Keratinocyte (primary cell): ENCODE measurements around the gene MRPL41. TPM values are rescaled to one million over a fixed set of nuclear protein-coding genes. Genes with fewer than 3 reads are reported as not detected.
"Not testable (repeated sequence)": the region's sequence is repeated elsewhere in the genome, so short reads cannot be mapped to it uniquely, and the experiment has no call there.

Source experiments
- DNase-seq: peaks from one replicate; pipeline ENCODE4 v3.0.0-alpha.2; 2011; ENCODE audit warnings: low read depth, missing footprints, low spot score
- FAIRE-seq: peaks from 2 replicates; lab custom pipeline; 2011; peaks lifted over from hg19 to GRCh38; lab: Jason Lieb, UNC
- H2AFZ ChIP-seq: 2 replicates; pipeline ENCODE4 v1.6.0; 2012; ENCODE audit warnings: low read length, control low read depth, inconsistent platforms; ENCODE audit not compliant: control insufficient read depth
- H3K27ac ChIP-seq: 2 replicates; pipeline ENCODE4 v1.5.1; 2011; ENCODE audit warnings: low read length; ENCODE audit not compliant: control insufficient read depth, insufficient read depth
- H3K27me3 ChIP-seq: 3 replicates; pipeline ENCODE4 v1.6.0; 2011; ENCODE audit warnings: low read length; ENCODE audit not compliant: control insufficient read depth, insufficient read depth; ENCODE audit errors: extremely low read depth
- H3K36me3 ChIP-seq, 2 experiments: 2 replicates in 1 of 2; 3 replicates in 1 of 2; pipeline ENCODE4 v1.5.1; 2011; ENCODE audit warnings: low read length in 2 of 2, mild to moderate bottlenecking in 1 of 2; ENCODE audit not compliant: control insufficient read depth in 2 of 2, insufficient read depth in 2 of 2; ENCODE audit errors: extremely low read depth in 1 of 2
- H3K4me1 ChIP-seq: 3 replicates; pipeline ENCODE4 v1.5.1; 2011; ENCODE audit warnings: low read length; ENCODE audit not compliant: control insufficient read depth, insufficient read depth; ENCODE audit errors: extremely low read depth
- H3K4me2 ChIP-seq: 3 replicates; pipeline ENCODE4 v1.6.0; 2011; ENCODE audit warnings: low read depth, low read length; ENCODE audit not compliant: control insufficient read depth, insufficient read depth; ENCODE audit errors: extremely low read depth
- H3K4me3 ChIP-seq, 3 experiments: fragments of 200-600 bp in 1 of 3; sonication (generic) in 1 of 3; 2 replicates in 2 of 3; 3 replicates in 1 of 3; pipeline ENCODE4 v1.5.1; 2011 to 2016; ENCODE audit warnings: low read length in 3 of 3, mild to moderate bottlenecking in 3 of 3, control low read depth in 2 of 3, inconsistent platforms in 1 of 3, low read depth in 1 of 3, mixed read lengths in 1 of 3, mixed run types in 1 of 3, moderate library complexity in 1 of 3; ENCODE audit not compliant: control insufficient read depth in 2 of 3, insufficient read depth in 2 of 3; ENCODE audit errors: extremely low read depth in 1 of 3
- H3K79me2 ChIP-seq: 2 replicates; pipeline ENCODE4 v1.6.0; 2012; ENCODE audit warnings: low read length; ENCODE audit not compliant: control insufficient read depth, insufficient read depth
- H3K9ac ChIP-seq: 3 replicates; pipeline ENCODE4 v1.6.0; 2011; ENCODE audit warnings: low read length; ENCODE audit not compliant: control insufficient read depth, insufficient read depth; ENCODE audit errors: extremely low read depth
- H3K9me1 ChIP-seq: 3 replicates; pipeline ENCODE4 v1.6.0; 2011; ENCODE audit warnings: low read length; ENCODE audit not compliant: control insufficient read depth, insufficient read depth; ENCODE audit errors: extremely low read depth
- H3K9me3 ChIP-seq: 2 replicates; pipeline ENCODE4 v1.5.1; 2012; ENCODE audit warnings: low read depth, low read length; ENCODE audit not compliant: control insufficient read depth
- H4K20me1 ChIP-seq: 3 replicates; pipeline ENCODE4 v1.6.0; 2011; ENCODE audit warnings: low read length; ENCODE audit not compliant: control insufficient read depth, insufficient read depth; ENCODE audit errors: extremely low read depth
- EZH2 ChIP-seq: IDR thresholded peaks from one replicate; pipeline ENCODE4 v1.6.1; 2012; ENCODE audit warnings: inconsistent platforms, mild to moderate bottlenecking, low read length, moderate library complexity
- dilution Hi-C: fragments of 300-500 bp; cut with MboI; formaldehyde crosslinking; loops from one replicate; pipeline ENCODE4 v1.7.0; 2020; ENCODE audit warnings: low sequenced_read_pairs; ENCODE audit not compliant: extremely low pct_ligation_motif_present
- polyA plus RNA-seq, 5 experiments: library from polyadenylated mRNA; depleted of rRNA in 3 of 5; stranded (reverse) in 3 of 5; stranded (forward) in 1 of 5; unstranded in 1 of 5; fragments of >200 nt; gene quantifications; 1 replicate in 1 of 5; 2 replicates in 3 of 5; 3 replicates in 1 of 5; pipeline versions ENCODE4 v1.2.1 to v1.2.3, GENCODE V29; 2011 to 2012; ENCODE audit warnings: missing spikeins in 2 of 5, low read depth in 1 of 5, low replicate concordance in 1 of 5
- TF ChIP-seq, protein P1 (sequence below), 3 experiments: IDR thresholded peaks in 1 of 3; conservative IDR thresholded peaks in 1 of 3; optimal IDR thresholded peaks in 1 of 3; 2 replicates in 2 of 3; 3 replicates in 1 of 3; pipeline versions ENCODE3 to v1.5.1; 2011; ENCODE audit warnings: low read length in 3 of 3, mild to moderate bottlenecking in 3 of 3, moderate library complexity in 2 of 3, control low read depth in 1 of 3, inconsistent platforms in 1 of 3; ENCODE audit not compliant: insufficient read depth in 2 of 3; ENCODE audit errors: extremely low read depth in 1 of 3

The MRPL41 gene
- polyA plus RNA-seq, 1 donor (not counting 4 experiments of a cell fraction or from before 2014, with no cell fraction given) = 18.1 TPM

DNA sequence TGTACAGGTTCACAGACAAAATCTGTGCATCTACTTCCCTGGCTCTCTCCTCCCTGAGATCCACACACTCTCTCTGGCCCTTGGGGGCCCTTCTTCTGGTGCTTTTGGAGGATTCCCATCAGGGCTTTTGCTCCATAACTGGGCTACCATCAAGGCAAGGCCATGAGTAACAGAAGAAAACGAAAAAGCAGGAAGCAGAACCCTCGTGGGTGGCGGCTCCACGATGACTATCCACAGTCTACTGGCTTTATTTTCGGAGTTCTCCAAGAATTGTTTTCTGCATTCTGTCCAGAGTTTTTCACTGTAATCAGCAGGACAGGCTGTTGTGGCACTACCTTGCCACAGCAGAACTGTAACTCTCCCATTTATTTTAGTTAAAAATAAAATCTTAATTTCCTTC, 21.3 kb upstream of the MRPL41 start:
- no peaks in the 10 kb centered on the region for H3K36me3 ChIP-seq
- no peak overlapping the region for H3K9ac ChIP-seq
- H3K79me2 ChIP-seq = no peaks in the 10 kb centered on the region
- no peak overlapping the region for H3K4me2 ChIP-seq
- H3K4me1 ChIP-seq = no peaks in the 10 kb centered on the region
- H3K9me3 ChIP-seq = no peaks in the 10 kb centered on the region
- H4K20me1 ChIP-seq = no peaks in the 10 kb centered on the region
- H3K27me3 ChIP-seq = no peaks in the 10 kb centered on the region
- H2AFZ ChIP-seq = no peak overlapping the region
- dilution Hi-C loops = no loop called here
- TF ChIP-seq, protein P1, sequence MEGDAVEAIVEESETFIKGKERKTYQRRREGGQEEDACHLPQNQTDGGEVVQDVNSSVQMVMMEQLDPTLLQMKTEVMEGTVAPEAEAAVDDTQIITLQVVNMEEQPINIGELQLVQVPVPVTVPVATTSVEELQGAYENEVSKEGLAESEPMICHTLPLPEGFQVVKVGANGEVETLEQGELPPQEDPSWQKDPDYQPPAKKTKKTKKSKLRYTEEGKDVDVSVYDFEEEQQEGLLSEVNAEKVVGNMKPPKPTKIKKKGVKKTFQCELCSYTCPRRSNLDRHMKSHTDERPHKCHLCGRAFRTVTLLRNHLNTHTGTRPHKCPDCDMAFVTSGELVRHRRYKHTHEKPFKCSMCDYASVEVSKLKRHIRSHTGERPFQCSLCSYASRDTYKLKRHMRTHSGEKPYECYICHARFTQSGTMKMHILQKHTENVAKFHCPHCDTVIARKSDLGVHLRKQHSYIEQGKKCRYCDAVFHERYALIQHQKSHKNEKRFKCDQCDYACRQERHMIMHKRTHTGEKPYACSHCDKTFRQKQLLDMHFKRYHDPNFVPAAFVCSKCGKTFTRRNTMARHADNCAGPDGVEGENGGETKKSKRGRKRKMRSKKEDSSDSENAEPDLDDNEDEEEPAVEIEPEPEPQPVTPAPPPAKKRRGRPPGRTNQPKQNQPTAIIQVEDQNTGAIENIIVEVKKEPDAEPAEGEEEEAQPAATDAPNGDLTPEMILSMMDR (optimal IDR thresholded peaks at IDR 0.05 in 1 of 3, IDR thresholded peaks at IDR 0.05 in 1 of 3, conservative IDR thresholded peaks at IDR 0.05 in 1 of 3; ENCODE audit: extremely low read depth in 1 of 3, insufficient read depth in 2 of 3, low read length in 3 of 3) = no peak
- TF ChIP-seq EZH2 = no peak
- FAIRE-seq = no peak
- no peaks in the 10 kb centered on the region for H3K9me1 ChIP-seq
- H3K27ac ChIP-seq = no peak overlapping the region
- no peak for DNase-seq
- H3K4me3 ChIP-seq = no peak overlapping the region

DNA sequence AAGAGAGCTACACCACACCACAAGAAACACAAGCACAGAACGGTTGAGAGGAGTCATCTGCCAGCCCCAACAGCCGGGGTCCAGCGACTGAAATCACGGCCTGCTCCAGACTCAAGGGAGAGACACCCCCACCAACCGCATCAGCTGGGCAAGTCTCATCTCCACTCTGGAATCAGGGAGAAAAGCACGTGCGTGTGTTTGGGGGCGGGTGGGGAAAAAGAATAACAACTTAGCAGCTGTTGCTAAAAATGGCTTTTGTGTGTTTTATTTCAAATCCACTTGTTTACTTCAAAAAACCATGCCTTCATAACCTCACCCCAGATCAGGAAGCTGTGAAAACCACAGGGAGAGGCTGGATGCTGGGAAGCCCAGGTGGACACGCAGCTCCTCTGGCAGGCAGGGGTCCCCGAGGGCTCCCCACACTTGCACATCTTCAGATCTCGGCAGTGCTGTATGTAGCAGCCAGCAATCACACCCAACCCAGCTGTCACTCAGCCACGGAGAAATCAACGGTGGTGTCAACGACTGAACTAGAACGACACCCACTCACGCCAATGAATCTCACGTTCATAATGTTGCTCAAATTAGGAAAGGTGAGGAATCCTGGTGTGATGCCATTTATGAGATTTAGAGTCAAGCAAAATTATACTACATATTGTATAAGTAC, 20.4 kb upstream of the MRPL41 start:
- H3K9me1 ChIP-seq = no peaks in the 10 kb centered on the region
- H3K4me2 ChIP-seq = no peak overlapping the region
- dilution Hi-C loops = no loop called here
- no peak overlapping the region for H3K27ac ChIP-seq
- H3K36me3 ChIP-seq = no peaks in the 10 kb centered on the region
- no peaks in the 10 kb centered on the region for H3K79me2 ChIP-seq
- H3K4me3 ChIP-seq = no peak overlapping the region
- no peak overlapping the region for H3K9ac ChIP-seq
- TF ChIP-seq, protein P1 (optimal IDR thresholded peaks at IDR 0.05 in 1 of 3, IDR thresholded peaks at IDR 0.05 in 1 of 3, conservative IDR thresholded peaks at IDR 0.05 in 1 of 3; ENCODE audit: extremely low read depth in 1 of 3, insufficient read depth in 2 of 3, low read length in 3 of 3) = no peak
- no peak for TF ChIP-seq EZH2
- H3K27me3 ChIP-seq = no peaks in the 10 kb centered on the region
- no peak for DNase-seq
- H4K20me1 ChIP-seq = no peaks in the 10 kb centered on the region
- H3K4me1 ChIP-seq = no peaks in the 10 kb centered on the region
- no peak overlapping the region for H2AFZ ChIP-seq
- FAIRE-seq = no peak
- no peaks in the 10 kb centered on the region for H3K9me3 ChIP-seq

DNA sequence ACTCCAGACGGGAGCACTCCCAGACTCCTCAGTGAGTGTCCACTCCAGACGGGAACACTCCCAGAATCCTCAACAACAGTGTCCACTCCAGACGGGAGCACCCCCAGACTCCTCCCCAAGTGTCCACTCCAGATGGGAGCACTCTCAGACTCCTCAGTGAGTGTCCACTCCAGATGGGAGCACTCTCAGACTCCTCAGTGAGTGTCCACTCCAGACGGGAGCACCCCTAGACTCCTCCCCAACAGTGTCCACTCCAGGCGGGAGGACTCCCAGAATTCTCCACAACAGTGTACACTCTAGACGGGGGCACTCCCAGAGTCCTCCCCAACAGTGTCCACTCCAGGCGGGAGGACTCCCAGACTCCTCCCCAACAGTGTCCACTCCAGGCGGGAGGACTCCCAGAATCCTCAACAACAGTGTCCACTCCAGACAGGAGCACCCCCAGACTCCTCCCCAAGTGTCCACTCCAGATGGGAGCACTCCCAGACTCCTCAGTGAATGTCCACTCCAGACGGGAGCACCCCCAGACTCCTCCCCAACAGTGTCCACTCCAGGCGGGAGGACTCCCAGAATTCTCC, 18.7 kb upstream of the MRPL41 start:
- H3K4me3 ChIP-seq, H3K9ac ChIP-seq, H3K9me3 ChIP-seq, H4K20me1 ChIP-seq, FAIRE-seq, H3K4me2 ChIP-seq, H3K9me1 ChIP-seq, H3K27ac ChIP-seq, H2AFZ ChIP-seq, H3K27me3 ChIP-seq, H3K4me1 ChIP-seq, H3K36me3 ChIP-seq, DNase-seq, dilution Hi-C loops, H3K79me2 ChIP-seq: not testable (repeated sequence)
